Measurements from ENCODE around the gene HEATR3. TPM values are rescaled to one million over a fixed set of nuclear protein-coding genes. Genes with fewer than 3 reads are reported as not detected.

The HEATR3 gene
- total RNA-seq, 4 donors from 2014 or later, result 17.6 to 42.2 (median 25.8) TPM

- H3K27ac ChIP-seq, result no peak overlapping the region
- in situ Hi-C loops (cut with MboI; ENCODE audit: low pct_ligation_motif_present in 1 of 4, low pct_unique_long_range_greater_than_20kb in 1 of 4, low sequenced_read_pairs in 3 of 4), result loop anchor here (5.0 to 10.0 kb wide), 5 partner anchors 181 to 641 kb away; no protein-coding TSS in a partner anchor
- WGBS, 2 donors (ENCODE audit: low coverage in 1 of 2), result 80 to 85% methylated on average over 8 to 11 of the region's 11 CpGs
These were observed 41.6 kb upstream of the HEATR3 start for GRCh38 chr16:50024207-50024606.

DNA sequence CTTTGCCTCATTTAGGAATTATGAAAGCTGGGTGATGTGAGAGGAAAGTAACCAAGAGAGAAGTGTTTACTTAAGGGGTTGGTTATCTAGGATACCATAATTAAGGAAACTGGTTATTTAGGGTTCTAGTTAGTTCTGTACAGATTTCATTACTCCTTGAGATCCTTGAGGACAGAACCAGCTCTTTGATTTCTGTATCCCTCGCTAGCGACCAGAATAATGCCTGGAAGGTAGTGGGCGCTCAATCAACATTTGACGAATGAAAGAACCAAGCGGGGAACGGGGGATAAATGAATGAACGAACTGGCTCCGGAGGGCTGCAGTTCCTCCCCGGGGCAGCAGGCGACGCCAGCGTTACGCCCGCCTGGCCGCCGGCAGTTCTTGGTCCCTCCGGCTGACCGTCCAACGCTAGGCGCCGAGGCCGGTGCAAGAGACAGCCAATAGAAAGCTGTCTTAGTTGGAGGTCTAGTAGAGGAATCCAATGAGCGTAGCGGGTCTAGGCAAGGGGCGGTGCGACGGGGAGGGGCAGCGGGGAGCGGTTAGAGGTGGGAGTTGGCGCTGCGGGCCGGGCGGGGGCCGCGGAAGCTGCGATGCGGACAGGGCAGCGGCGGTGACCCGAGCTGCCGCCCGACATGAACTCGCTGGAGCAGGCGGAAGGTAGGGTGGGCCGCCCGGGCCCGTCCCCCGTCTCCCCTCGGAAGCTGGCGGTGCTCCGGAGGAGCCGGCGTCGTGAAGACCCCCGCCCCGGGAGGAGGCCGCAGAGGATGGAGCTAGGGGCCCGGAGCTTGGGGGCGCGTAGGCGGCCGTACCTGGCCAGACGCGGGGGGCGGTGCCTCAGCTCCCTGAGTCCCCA, 40.9 kb upstream of the HEATR3 start, which contains the start of gene CNEP1R1:
TSS of gene CNEP1R1 (plus strand) at position 542 of the 853 bp plus-strand sequence. CDS start at position 633, 91 bp downstream.
- Histone ChIP-seq H3K4me1 (peaks cover 0 to 35% (median 19%) of the 10 kb centered on the region in 4 donors), H3K27me3 (no peaks in the 10 kb centered on the region), H3K36me3 (peaks cover 0 to 6% (median 0%) of the 10 kb centered on the region in 4 donors), H3K4me3 (peak within 1 kb of the TSS; percentile 86 to 97 (median 94)), H3K27ac (peak within 1 kb of the TSS; percentile 85 to 93 (median 90)), H3K9me3 (no peaks in the 10 kb centered on the region)
- WGBS, 2 donors (ENCODE audit: low coverage in 1 of 2), result 0 to 1% methylated on average over 1 to 55 of the region's 65 CpGs
- TF ChIP-seq POLR2AphosphoS5 (IDR thresholded peaks at IDR 0.05) (peak; percentile 77 to 84 (median 77)), EP300 (IDR thresholded peaks at IDR 0.05; ENCODE audit: low read depth) (peak; percentile 15), CTCF (IDR thresholded peaks at IDR 0.05) (peak; percentile 100), POLR2A (IDR thresholded peaks at IDR 0.05) (peak; percentile 76)
- in situ Hi-C loops (cut with MboI; ENCODE audit: low pct_ligation_motif_present in 1 of 4, low pct_unique_long_range_greater_than_20kb in 1 of 4, low sequenced_read_pairs in 3 of 4), result loop anchor here (5.0 to 25.0 kb wide), 6 partner anchors 180 to 640 kb away; partner anchors contain the start of gene BRD7 (in 1 of the 4)
- DNase-seq, result peak; percentile 96
- intact Hi-C loops (cut with DNase I; ENCODE audit: low total_unique reads), result no loop called here

More at GRCh38 chr16:50024207-50024606, 41.6 kb upstream of the HEATR3 start:
- Histone ChIP-seq H3K4me3 (no peak overlapping the region), H3K9me3 (no peaks in the 10 kb centered on the region), H3K36me3 (peaks cover 0 to 2% (median 0%) of the 10 kb centered on the region in 4 donors), H3K4me1 (peaks cover 0 to 35% (median 19%) of the 10 kb centered on the region in 4 donors), H3K27me3 (no peaks in the 10 kb centered on the region)
- intact Hi-C loops (cut with DNase I; ENCODE audit: low total_unique reads), result no loop called here
- DNase-seq, result no peak
- TF ChIP-seq EP300 (IDR thresholded peaks at IDR 0.05; ENCODE audit: low read depth), result no peak
- TF ChIP-seq POLR2A (IDR thresholded peaks at IDR 0.05), result no peak
- no peak for TF ChIP-seq CTCF (IDR thresholded peaks at IDR 0.05)
- no peak for TF ChIP-seq POLR2AphosphoS5 (IDR thresholded peaks at IDR 0.05)

DNA sequence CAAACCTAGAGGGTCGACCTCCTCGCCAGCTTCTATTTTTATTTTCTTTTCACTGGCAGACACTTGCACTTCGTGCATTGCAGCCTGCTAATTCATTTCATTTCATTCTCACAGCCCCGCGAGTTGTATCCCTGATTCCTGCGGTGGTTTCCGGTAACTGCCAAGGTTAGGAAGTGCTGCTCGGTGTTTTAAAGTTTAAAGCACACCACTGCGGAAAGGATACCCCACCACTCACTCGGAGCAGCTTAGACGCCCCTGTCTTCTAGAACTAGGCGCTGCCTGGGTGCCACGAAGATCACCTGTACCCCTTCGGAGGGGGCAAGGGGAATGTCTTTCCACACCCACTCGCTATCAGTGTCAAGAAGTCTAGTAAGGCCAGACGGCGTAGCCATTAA, 40.2 kb upstream of the HEATR3 start:
- TF ChIP-seq EP300 (IDR thresholded peaks at IDR 0.05; ENCODE audit: low read depth), result no peak
- no peak for TF ChIP-seq POLR2AphosphoS5 (IDR thresholded peaks at IDR 0.05)
- no peak for TF ChIP-seq POLR2A (IDR thresholded peaks at IDR 0.05)
- TF ChIP-seq CTCF (IDR thresholded peaks at IDR 0.05), result no peak

DNA sequence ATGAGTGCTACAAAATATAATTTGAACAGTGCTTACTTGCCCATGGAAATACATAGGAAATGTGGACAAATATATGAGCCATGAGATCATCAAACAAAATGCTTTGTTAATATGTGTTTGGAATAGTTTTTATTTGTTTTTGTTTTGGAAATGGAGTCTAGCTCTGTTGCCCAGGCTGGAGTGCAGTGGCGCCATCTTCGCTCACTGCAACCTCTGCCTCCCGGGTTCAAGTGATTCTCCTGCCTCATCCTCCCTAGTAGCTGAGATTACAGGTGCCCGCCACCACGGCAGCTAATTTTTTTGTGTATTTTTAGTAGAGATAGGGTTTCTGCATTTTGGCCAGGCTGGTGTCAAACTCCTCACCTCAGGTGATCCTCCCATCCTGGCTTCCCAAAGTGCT, 37.9 kb upstream of the HEATR3 start:
- Histone ChIP-seq H3K4me1 (peaks cover 0 to 35% (median 19%) of the 10 kb centered on the region in 4 donors), H3K27ac (no peak overlapping the region), H3K4me3 (no peak overlapping the region), H3K9me3 (no peaks in the 10 kb centered on the region), H3K27me3 (no peaks in the 10 kb centered on the region), H3K36me3 (peaks cover 0 to 15% (median 3%) of the 10 kb centered on the region in 4 donors)
- in situ Hi-C loops (cut with MboI; ENCODE audit: low pct_ligation_motif_present in 1 of 4, low pct_unique_long_range_greater_than_20kb in 1 of 4, low sequenced_read_pairs in 3 of 4), result loop anchor here (10.0 to 25.0 kb wide), 5 partner anchors 177 to 637 kb away; partner anchors contain the start of gene BRD7 (in 1 of the 4)
- intact Hi-C loops (cut with DNase I; ENCODE audit: low total_unique reads), result no loop called here
- DNase-seq, result no peak
- TF ChIP-seq POLR2A (IDR thresholded peaks at IDR 0.05) (no peak), POLR2AphosphoS5 (IDR thresholded peaks at IDR 0.05) (no peak), CTCF (IDR thresholded peaks at IDR 0.05) (no peak), EP300 (IDR thresholded peaks at IDR 0.05; ENCODE audit: low read depth) (no peak)
- 97 to 98% methylated on average over 5 of the region's 5 CpGs for WGBS, 2 donors (ENCODE audit: low coverage in 1 of 2)

More for the DNA sequence above, 40.2 kb upstream of the HEATR3 start:
- H3K4me1 ChIP-seq, result peaks cover 0 to 35% (median 19%) of the 10 kb centered on the region in 4 donors
- H3K36me3 ChIP-seq, result peaks cover 0 to 6% (median 3%) of the 10 kb centered on the region in 4 donors
- in situ Hi-C loops (cut with MboI; ENCODE audit: low pct_ligation_motif_present in 1 of 4, low pct_unique_long_range_greater_than_20kb in 1 of 4, low sequenced_read_pairs in 3 of 4) (loop anchor here (10.0 to 25.0 kb wide), 5 partner anchors 179 to 639 kb away; partner anchors contain the start of gene BRD7 (in 1 of the 4)), intact Hi-C loops (cut with DNase I; ENCODE audit: low total_unique reads) (no loop called here)
- H3K27me3 ChIP-seq, result no peaks in the 10 kb centered on the region
- DNase-seq, result peak; percentile 20
- WGBS, 2 donors (ENCODE audit: low coverage in 1 of 2), result 0 to 1% methylated on average over 3 to 17 of the region's 17 CpGs
- H3K9me3 ChIP-seq, result no peaks in the 10 kb centered on the region
- peak overlapping the region; percentile 86 to 97 (median 94) for H3K4me3 ChIP-seq
- peak overlapping the region; percentile 85 to 93 (median 90) for H3K27ac ChIP-seq

All from transverse colon (tissue), 4 donors.